Measurements from ENCODE around the gene MRPL3.

The MRPL3 gene

DNA sequence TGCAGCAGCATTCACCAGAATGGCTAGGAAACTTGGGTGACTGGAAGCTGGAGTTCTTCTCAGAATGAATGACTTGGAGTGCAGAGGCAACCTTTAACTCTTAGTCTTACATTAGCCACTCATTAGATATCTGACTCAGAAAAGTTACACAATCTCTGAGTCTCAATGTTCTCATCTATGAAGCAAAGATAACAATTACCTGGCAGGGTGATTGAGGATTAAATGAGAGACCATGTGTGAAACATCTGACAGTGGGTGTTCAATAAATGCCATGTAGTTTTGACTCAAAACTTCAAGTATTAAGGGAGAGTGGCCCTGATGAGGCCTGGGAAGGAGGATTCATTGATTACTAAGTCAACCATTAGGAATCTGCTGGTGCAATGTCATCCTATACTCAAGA is 48.3 kb downstream of the MRPL3 start:
- no peak for TF ChIP-seq TCF12 (IDR thresholded peaks at IDR 0.05; ENCODE audit: low read depth)
- no peak for TF ChIP-seq TAF1 (IDR thresholded peaks at IDR 0.05; ENCODE audit: low read depth)
- TF ChIP-seq, protein P1, sequence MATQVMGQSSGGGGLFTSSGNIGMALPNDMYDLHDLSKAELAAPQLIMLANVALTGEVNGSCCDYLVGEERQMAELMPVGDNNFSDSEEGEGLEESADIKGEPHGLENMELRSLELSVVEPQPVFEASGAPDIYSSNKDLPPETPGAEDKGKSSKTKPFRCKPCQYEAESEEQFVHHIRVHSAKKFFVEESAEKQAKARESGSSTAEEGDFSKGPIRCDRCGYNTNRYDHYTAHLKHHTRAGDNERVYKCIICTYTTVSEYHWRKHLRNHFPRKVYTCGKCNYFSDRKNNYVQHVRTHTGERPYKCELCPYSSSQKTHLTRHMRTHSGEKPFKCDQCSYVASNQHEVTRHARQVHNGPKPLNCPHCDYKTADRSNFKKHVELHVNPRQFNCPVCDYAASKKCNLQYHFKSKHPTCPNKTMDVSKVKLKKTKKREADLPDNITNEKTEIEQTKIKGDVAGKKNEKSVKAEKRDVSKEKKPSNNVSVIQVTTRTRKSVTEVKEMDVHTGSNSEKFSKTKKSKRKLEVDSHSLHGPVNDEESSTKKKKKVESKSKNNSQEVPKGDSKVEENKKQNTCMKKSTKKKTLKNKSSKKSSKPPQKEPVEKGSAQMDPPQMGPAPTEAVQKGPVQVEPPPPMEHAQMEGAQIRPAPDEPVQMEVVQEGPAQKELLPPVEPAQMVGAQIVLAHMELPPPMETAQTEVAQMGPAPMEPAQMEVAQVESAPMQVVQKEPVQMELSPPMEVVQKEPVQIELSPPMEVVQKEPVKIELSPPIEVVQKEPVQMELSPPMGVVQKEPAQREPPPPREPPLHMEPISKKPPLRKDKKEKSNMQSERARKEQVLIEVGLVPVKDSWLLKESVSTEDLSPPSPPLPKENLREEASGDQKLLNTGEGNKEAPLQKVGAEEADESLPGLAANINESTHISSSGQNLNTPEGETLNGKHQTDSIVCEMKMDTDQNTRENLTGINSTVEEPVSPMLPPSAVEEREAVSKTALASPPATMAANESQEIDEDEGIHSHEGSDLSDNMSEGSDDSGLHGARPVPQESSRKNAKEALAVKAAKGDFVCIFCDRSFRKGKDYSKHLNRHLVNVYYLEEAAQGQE (IDR thresholded peaks at IDR 0.05; ENCODE audit: low read depth): no peak
- TF ChIP-seq CREB1 (IDR thresholded peaks at IDR 0.05; ENCODE audit: low read depth): no peak
- no peak for TF ChIP-seq TEAD4 (IDR thresholded peaks at IDR 0.05)
- no peak for TF ChIP-seq RAD21 (IDR thresholded peaks at IDR 0.05; ENCODE audit: low read depth)
- no peak for TF ChIP-seq NFIC (IDR thresholded peaks at IDR 0.05)
- TF ChIP-seq YY1 (IDR thresholded peaks at IDR 0.05; ENCODE audit: low read depth): no peak
- TF ChIP-seq FOXM1 (IDR thresholded peaks at IDR 0.05; ENCODE audit: borderline replicate concordance, low read depth): no peak
- TF ChIP-seq ZBTB7A (IDR thresholded peaks at IDR 0.05; ENCODE audit: low read depth): no peak
- TF ChIP-seq, protein P2, sequence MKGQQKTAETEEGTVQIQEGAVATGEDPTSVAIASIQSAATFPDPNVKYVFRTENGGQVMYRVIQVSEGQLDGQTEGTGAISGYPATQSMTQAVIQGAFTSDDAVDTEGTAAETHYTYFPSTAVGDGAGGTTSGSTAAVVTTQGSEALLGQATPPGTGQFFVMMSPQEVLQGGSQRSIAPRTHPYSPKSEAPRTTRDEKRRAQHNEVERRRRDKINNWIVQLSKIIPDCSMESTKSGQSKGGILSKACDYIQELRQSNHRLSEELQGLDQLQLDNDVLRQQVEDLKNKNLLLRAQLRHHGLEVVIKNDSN (IDR thresholded peaks at IDR 0.05): no peak
- TF ChIP-seq EGR1 (IDR thresholded peaks at IDR 0.05): no peak
- TF ChIP-seq EP300 (IDR thresholded peaks at IDR 0.05; ENCODE audit: borderline replicate concordance): no peak
- TF ChIP-seq, protein P3, sequence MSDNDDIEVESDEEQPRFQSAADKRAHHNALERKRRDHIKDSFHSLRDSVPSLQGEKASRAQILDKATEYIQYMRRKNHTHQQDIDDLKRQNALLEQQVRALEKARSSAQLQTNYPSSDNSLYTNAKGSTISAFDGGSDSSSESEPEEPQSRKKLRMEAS (IDR thresholded peaks at IDR 0.05): no peak
- TF ChIP-seq CEBPB (IDR thresholded peaks at IDR 0.05): no peak

DNA sequence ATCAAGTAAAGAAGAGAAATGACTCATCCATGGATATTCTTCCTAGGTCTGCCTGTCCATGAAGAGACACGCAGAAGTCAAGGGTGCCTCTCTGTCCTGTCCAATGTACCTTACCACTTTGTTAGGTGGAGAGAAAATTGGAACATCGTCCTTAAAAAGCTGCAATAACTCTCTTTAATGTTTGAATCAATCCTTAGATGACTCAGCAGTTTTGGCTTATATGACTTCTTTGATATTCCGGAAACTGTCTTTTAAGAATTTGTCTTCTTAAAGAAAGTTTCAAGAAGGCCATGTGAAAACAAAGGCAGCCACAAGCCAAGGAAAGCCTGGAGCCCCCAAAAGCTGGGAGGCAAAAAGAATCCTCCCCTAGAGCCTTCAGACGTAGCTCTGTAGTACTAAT is 49.2 kb downstream of the MRPL3 start:
- no peak for TF ChIP-seq TAF1 (IDR thresholded peaks at IDR 0.05; ENCODE audit: low read depth)
- TF ChIP-seq, protein P1 (IDR thresholded peaks at IDR 0.05; ENCODE audit: low read depth): no peak
- TF ChIP-seq NFIC (IDR thresholded peaks at IDR 0.05): no peak
- no peak for TF ChIP-seq RAD21 (IDR thresholded peaks at IDR 0.05; ENCODE audit: low read depth)
- TF ChIP-seq CREB1 (IDR thresholded peaks at IDR 0.05; ENCODE audit: low read depth): no peak
- no peak for TF ChIP-seq TEAD4 (IDR thresholded peaks at IDR 0.05)

DNA sequence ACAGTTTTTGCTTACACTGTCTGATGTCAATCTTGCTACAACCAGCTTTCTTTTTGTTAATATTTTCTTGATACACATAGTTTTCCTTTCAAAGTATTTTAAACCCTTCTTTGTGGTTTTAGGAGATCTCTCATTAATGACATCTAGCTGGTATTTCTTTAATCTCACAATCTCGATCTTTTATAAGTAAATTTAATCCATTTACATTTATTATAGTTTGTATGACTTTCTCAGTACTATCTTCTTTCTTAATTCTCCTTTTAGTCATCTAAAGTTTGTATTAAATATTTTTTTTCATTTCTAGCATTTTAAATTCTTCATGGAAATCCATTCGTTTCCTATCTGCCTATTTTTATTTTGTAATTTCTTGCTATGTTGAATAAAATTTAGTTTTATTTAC is 55.4 kb downstream of the MRPL3 start:
- no peak for TF ChIP-seq TEAD4 (IDR thresholded peaks at IDR 0.05)
- TF ChIP-seq TCF12 (IDR thresholded peaks at IDR 0.05; ENCODE audit: low read depth): no peak
- no peak for TF ChIP-seq ZBTB7A (IDR thresholded peaks at IDR 0.05; ENCODE audit: low read depth)
- TF ChIP-seq EGR1 (IDR thresholded peaks at IDR 0.05): no peak
- TF ChIP-seq, protein P2 (IDR thresholded peaks at IDR 0.05): no peak
- TF ChIP-seq FOXM1 (IDR thresholded peaks at IDR 0.05; ENCODE audit: borderline replicate concordance, low read depth): no peak
- TF ChIP-seq CREB1 (IDR thresholded peaks at IDR 0.05; ENCODE audit: low read depth): no peak

DNA sequence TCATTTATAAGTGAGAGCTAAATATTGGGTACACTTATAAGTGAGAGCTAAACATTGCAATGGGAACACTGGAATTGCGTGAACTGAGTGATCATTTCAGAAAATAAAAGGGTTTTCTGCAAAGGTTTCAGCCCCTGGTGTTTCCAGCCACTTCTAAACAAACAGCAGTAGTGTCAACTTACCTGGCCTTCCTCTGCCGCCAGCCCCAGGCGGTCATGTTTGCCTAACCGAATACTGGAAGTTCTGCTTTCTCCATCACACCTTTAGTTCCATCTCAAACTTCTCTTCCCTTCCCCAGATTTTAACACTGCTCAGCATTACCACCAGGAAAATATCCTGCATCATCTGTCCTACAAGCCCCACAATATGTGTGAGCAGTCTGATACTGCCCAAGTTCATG is 58.6 kb downstream of the MRPL3 start:
- TF ChIP-seq EGR1 (IDR thresholded peaks at IDR 0.05) (no peak), CREB1 (IDR thresholded peaks at IDR 0.05; ENCODE audit: low read depth) (no peak), TEAD4 (IDR thresholded peaks at IDR 0.05) (no peak), RAD21 (IDR thresholded peaks at IDR 0.05; ENCODE audit: low read depth) (no peak), EP300 (IDR thresholded peaks at IDR 0.05; ENCODE audit: borderline replicate concordance) (no peak), ZBTB7A (IDR thresholded peaks at IDR 0.05; ENCODE audit: low read depth) (no peak), NFIC (IDR thresholded peaks at IDR 0.05) (no peak), YY1 (IDR thresholded peaks at IDR 0.05; ENCODE audit: low read depth) (no peak), FOXM1 (IDR thresholded peaks at IDR 0.05; ENCODE audit: borderline replicate concordance, low read depth) (no peak)
- TF ChIP-seq, protein P3 (IDR thresholded peaks at IDR 0.05): no peak

DNA sequence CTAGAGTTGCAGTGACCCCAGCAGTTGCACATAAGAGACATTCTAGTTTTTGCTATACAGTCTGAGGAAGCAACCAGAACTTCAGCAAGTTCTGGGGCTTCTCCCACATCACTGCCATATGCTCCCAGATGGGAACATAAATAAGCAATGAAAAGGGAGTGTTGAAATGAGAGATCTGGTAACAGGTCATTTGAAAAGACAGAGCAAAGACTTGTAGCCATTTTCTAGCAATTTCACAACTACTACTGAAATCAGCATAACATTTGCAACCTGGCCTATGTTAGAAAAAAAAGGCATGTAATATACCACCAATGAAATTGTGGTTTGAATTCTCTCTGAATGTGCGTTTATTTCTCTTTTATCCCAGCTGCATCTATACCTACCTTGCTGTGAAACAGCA is 63.7 kb downstream of the MRPL3 start:
- TF ChIP-seq ZBTB7A (IDR thresholded peaks at IDR 0.05; ENCODE audit: low read depth) (no peak), TCF12 (IDR thresholded peaks at IDR 0.05; ENCODE audit: low read depth) (no peak), EGR1 (IDR thresholded peaks at IDR 0.05) (no peak), TAF1 (IDR thresholded peaks at IDR 0.05; ENCODE audit: low read depth) (no peak), EP300 (IDR thresholded peaks at IDR 0.05; ENCODE audit: borderline replicate concordance) (no peak), CEBPB (IDR thresholded peaks at IDR 0.05) (no peak), CREB1 (IDR thresholded peaks at IDR 0.05; ENCODE audit: low read depth) (no peak), RAD21 (IDR thresholded peaks at IDR 0.05; ENCODE audit: low read depth) (no peak), TEAD4 (IDR thresholded peaks at IDR 0.05) (no peak), YY1 (IDR thresholded peaks at IDR 0.05; ENCODE audit: low read depth) (no peak), FOXM1 (IDR thresholded peaks at IDR 0.05; ENCODE audit: borderline replicate concordance, low read depth) (no peak)
- TF ChIP-seq, protein P3 (IDR thresholded peaks at IDR 0.05): no peak
- TF ChIP-seq, protein P1 (IDR thresholded peaks at IDR 0.05; ENCODE audit: low read depth): no peak
- TF ChIP-seq, protein P2 (IDR thresholded peaks at IDR 0.05): no peak
